Skeletal muscle tissue (tissue), 4 donors: Measurements from ENCODE around the gene INPP5A. TPM values are rescaled to one million over a fixed set of nuclear protein-coding genes. Genes with fewer than 3 reads are reported as not detected.
"Not testable (repeated sequence)": the region's sequence is repeated elsewhere in the genome, so short reads cannot be mapped to it uniquely, and the experiment has no call there.

Source experiments
- H3K27ac ChIP-seq: one replicate; pipeline ENCODE4 v1.7.0; 2013; ENCODE audit warnings: mild to moderate bottlenecking, low read depth, low read length, inconsistent platforms
- H3K27me3 ChIP-seq, 3 donors: one replicate each; pipeline ENCODE4 v1.7.0; 2013; ENCODE audit warnings: low read length in 3 of 3; ENCODE audit not compliant: control insufficient read depth in 3 of 3, insufficient read depth in 3 of 3
- H3K36me3 ChIP-seq, 3 donors: one replicate each; pipeline ENCODE4 v1.7.0; 2013; ENCODE audit warnings: low read length in 3 of 3; ENCODE audit not compliant: control insufficient read depth in 3 of 3, insufficient read depth in 3 of 3
- H3K4me1 ChIP-seq, 3 donors: one replicate each; pipeline ENCODE4 v1.7.0; 2013; ENCODE audit warnings: low read length in 3 of 3, mild to moderate bottlenecking in 3 of 3; ENCODE audit not compliant: control insufficient read depth in 3 of 3, insufficient read depth in 3 of 3
- H3K4me3 ChIP-seq, 3 donors: one replicate each; pipeline ENCODE4 v1.7.0; 2013; ENCODE audit warnings: low read length in 3 of 3
- H3K9ac ChIP-seq, 3 donors: one replicate each; pipeline ENCODE4 v1.7.0; 2013; ENCODE audit warnings: low read length in 3 of 3, mild to moderate bottlenecking in 3 of 3, moderate library complexity in 2 of 3, low read depth in 1 of 3
- H3K9me3 ChIP-seq, 3 donors: one replicate each; pipeline ENCODE4 v1.7.0; 2013; ENCODE audit warnings: low read length in 3 of 3; ENCODE audit not compliant: control insufficient read depth in 3 of 3
- total RNA-seq: library from RNA; depleted of rRNA; stranded (reverse); fragments of >200 nt; gene quantifications from one replicate; pipeline ENCODE4 v1.2.3, GENCODE V29; 2014
- donor health status: Osteomylitis.

Gene INPP5A
- total RNA-seq, 1 donor from 2014 or later: 50.6 TPM

DNA sequence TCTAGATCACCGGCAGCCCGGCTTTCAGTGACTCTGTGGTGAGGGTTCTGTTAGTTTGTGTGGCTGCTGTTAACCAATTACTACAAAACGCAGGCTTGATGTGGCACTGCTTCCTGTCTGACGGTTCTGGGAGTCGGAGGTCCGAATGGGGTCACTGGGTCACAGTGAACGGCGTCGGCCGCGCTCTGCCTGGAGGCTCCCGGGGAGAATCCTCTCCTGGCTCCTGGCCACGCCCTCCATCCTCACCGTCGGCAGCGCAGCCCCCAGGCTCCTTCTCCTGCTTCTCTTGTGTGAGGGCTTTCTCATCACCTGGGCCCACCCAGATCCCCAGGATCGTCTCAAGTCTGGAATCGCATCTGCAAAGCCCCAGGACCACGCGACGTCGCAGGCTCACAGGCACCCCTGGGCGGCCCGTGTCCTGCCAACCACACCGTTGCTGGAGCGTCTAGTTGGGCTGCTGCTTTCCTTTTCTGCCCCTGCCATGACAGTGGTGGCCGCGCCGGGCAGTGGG is 280.2 kb downstream of the INPP5A start:
- no peak overlapping the region for H3K4me3 ChIP-seq
- H3K36me3 ChIP-seq: peaks cover 0 to 21% (median 10%) of the 10 kb centered on the region in 3 donors
- H3K9ac ChIP-seq: no peak overlapping the region
- H3K27ac ChIP-seq: no peak overlapping the region
- peaks cover 0 to 16% (median 0%) of the 10 kb centered on the region in 3 donors for H3K27me3 ChIP-seq
- H3K4me1 ChIP-seq: no peaks in the 10 kb centered on the region
- no peaks in the 10 kb centered on the region for H3K9me3 ChIP-seq

DNA sequence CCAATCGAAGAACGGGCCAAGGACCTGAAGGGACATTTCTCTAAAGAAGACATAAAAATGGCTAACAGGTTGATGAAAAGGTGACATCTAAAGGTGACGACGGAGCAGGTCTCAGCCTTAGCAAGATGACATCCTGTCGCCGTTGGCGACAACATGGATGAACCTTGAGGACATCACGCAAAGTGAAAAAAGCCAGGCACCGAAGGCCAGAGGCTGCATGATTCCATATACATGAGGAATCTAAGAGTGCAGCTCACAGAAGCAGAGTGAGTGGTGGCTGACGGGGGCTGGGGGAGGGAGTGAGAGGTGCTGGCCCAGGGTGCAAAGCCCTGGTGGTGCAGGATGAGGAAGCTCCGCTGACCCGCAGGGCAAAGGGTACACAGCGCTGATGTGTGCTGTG is 282.5 kb downstream of the INPP5A start:
- H3K36me3 ChIP-seq: peaks cover 0 to 26% (median 14%) of the 10 kb centered on the region in 3 donors
- no peak overlapping the region for H3K4me3 ChIP-seq
- no peak overlapping the region for H3K27ac ChIP-seq
- peaks cover 0 to 11% (median 0%) of the 10 kb centered on the region in 3 donors for H3K27me3 ChIP-seq
- H3K9me3 ChIP-seq: no peaks in the 10 kb centered on the region
- H3K9ac ChIP-seq: no peak overlapping the region
- no peaks in the 10 kb centered on the region for H3K4me1 ChIP-seq

DNA sequence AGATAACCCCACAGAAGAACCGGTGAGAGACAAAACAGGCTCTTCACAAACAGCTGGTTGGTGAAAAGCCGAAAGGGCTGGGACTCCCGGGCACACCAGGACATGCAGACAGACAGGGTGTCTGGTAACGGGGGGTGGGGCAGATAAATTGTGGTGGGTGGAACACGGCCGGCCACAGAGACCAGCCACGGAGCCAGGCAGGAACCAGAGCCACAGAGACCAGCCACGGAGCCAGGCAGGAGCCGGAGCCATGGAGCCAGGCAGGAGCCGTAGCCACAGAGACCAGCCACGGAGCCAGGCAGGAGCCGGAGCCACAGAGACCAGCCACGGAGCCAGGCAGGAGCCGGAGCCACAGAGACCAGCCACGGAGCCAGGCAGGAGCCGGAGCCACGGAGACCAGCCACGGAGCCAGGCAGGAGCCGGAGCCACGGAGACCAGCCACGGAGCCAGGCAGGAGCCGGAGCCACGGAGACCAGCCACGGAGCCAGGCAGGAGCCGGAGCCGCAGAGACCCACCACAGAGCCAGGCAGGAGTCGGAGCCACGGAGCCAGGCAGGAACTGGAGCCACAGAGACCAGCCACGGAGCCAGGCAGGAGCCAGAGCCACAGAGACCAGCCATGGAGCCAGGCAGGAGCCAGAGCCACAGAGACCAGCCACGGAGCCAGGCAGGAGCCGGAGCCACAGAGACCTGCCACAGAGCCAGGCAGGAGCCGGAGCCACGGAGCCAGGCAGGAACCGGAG is 288.4 kb downstream of the INPP5A start:
- H3K4me1 ChIP-seq, H3K4me3 ChIP-seq, H3K27me3 ChIP-seq, H3K9ac ChIP-seq, H3K27ac ChIP-seq, H3K9me3 ChIP-seq: not testable (repeated sequence)
- peaks cover 0 to 19% (median 12%) of the 10 kb centered on the region in 3 donors for H3K36me3 ChIP-seq

DNA sequence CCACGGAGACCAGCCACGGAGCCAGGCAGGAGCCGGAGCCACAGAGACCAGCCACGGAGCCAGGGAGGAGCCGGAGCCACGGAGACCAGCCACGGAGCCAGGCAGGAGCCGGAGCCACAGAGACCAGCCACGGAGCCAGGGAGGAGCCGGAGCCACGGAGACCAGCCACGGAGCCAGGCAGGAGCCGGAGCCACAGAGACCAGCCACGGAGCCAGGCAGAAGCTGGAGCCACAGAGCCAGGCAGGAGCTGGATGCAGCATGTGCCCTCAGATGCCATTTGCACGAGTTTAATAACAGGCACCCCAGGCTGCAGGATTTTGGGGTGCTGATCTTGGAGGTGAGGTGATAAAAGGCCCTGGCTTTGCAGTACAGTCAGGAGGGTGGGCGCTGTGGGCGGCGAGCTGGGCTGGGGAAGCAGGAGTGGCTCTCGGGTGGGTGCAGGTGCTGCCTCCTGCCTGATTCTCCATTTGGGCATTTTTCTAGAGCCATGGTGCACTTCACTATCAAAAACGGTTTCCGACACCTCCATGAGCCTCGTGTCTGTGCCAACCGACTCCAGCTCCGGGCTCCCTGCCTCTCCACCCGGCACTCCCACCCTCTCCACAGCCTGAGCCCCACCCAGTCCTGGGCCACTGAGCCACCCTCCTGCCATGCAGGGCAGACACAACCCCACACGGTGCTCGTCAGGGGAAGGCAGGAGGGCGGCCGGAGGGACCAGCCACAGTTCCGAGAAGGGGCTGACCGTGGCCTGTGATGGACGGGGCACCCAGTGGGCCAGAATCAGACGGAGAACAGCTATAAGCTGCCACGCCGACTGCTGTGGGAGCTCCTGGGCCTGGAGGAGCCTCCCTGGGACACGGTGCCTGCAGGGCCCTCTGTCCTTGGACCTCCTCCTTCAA is 289.2 kb downstream of the INPP5A start:
- no peak overlapping the region for H3K4me3 ChIP-seq
- H3K9ac ChIP-seq: no peak overlapping the region
- peaks cover 0 to 15% (median 12%) of the 10 kb centered on the region in 3 donors for H3K36me3 ChIP-seq
- no peaks in the 10 kb centered on the region for H3K9me3 ChIP-seq
- H3K4me1 ChIP-seq: no peaks in the 10 kb centered on the region
- peaks cover 0 to 4% (median 0%) of the 10 kb centered on the region in 3 donors for H3K27me3 ChIP-seq
- H3K27ac ChIP-seq: no peak overlapping the region

DNA sequence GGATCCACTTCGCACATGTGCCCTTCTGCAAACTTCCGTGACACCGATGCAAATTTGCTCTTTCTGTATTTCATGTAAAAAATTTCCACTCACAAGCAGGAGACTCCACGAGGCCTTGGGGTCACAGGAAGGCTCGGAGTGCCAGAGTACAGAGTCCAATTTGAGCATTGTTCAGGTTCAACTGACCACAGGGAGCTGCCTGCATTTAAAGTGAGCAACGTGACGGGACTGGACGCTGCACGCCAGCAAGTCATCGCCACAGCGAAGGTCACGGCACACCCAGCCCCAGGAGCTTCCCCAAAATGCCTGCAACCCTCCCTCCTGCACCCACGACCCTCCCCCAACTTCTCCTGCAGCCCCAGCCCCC is 289.8 kb downstream of the INPP5A start:
- H3K27me3 ChIP-seq: peaks cover 0 to 7% (median 0%) of the 10 kb centered on the region in 3 donors

DNA sequence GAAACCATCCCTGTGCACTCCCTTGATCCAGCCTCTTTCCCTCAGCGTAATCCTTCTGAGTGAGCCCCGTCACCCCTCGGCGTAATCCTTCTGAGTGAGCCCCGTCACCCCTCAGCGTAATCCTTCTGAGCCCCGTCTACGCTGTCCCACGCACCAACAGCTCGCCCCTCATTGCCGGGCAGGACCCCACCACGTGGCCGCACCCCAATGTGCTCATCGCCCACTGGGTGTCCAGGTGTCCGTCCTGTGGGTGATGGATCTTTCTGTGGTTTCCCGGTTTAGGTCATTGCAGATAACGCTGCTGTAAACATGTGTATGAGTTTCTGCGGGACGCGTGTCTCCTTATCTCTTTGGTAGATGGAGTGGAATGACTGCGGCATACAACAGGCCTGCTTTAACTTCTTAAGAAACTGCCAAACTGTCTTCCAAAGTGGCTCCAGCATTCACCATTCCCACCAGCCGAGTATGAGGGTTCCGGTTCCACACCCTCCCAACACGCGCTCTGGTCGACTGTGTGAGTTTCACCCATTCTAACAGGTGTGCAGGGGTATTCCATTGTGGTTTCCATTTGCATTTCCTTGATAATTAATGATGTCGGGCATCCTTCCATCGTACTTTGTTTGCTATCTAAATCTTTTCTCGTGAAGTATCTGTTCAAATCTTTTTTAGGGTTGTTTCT is 290.4 kb downstream of the INPP5A start:
- H3K4me1 ChIP-seq: no peaks in the 10 kb centered on the region
- H3K4me3 ChIP-seq: no peak overlapping the region
- H3K9me3 ChIP-seq: no peaks in the 10 kb centered on the region
- H3K27me3 ChIP-seq: peaks cover 0 to 7% (median 0%) of the 10 kb centered on the region in 3 donors
- no peak overlapping the region for H3K9ac ChIP-seq
- H3K36me3 ChIP-seq: peaks cover 0 to 6% (median 5%) of the 10 kb centered on the region in 3 donors
- H3K27ac ChIP-seq: no peak overlapping the region

More for the DNA sequence above, 289.8 kb downstream of the INPP5A start:
- Histone ChIP-seq H3K4me1 (no peaks in the 10 kb centered on the region), H3K27ac (no peak overlapping the region), H3K9me3 (no peaks in the 10 kb centered on the region), H3K36me3 (peaks cover 0 to 11% (median 9%) of the 10 kb centered on the region in 3 donors), H3K9ac (no peak overlapping the region), H3K4me3 (no peak overlapping the region)

DNA sequence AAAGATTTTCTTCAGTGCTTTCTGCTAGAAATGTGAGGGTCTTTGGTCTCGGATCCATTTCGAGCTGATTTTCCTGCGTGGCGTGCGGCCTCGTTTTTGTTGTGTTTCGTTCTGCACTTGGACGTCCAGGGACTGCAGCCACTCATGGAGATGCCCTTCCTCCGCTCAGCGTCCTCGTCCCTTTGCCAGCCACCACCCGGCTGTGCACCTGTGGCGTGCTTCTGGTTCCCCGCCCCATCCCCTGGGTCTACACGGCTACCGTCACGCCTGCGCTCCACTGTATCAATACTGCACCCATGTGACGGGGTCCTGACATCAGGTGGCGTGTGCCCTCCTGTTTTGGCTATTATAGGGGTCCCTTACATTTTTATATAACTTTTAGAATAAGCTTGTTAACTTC is 291.1 kb downstream of the INPP5A start:
- no peak overlapping the region for H3K27ac ChIP-seq
- no peaks in the 10 kb centered on the region for H3K9me3 ChIP-seq
- no peak overlapping the region for H3K9ac ChIP-seq
- H3K27me3 ChIP-seq: peaks cover 0 to 12% (median 0%) of the 10 kb centered on the region in 3 donors
- no peak overlapping the region for H3K4me3 ChIP-seq
- H3K36me3 ChIP-seq: peaks cover 0 to 10% (median 5%) of the 10 kb centered on the region in 3 donors
- H3K4me1 ChIP-seq: no peaks in the 10 kb centered on the region

DNA sequence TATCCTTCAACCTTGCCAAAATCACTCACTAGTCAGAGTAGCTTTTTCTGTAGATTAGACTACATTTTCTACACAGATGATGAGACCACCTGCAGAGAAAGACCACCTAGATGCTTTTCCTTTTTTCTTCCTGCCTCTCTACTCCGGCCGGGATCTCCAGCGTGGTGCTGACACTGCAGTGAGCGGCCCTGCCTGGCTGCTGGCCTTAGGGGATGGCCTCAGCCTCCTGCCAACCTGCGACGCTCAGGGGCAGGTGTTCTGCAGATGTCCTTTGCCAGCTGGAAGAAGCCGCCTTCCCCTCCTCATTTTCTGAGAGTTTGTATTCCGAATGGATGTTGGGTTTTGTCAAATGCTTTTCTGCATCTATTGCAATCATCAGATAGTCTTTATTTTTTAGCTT is 291.8 kb downstream of the INPP5A start:
- peaks cover 0 to 19% (median 0%) of the 10 kb centered on the region in 3 donors for H3K27me3 ChIP-seq

DNA sequence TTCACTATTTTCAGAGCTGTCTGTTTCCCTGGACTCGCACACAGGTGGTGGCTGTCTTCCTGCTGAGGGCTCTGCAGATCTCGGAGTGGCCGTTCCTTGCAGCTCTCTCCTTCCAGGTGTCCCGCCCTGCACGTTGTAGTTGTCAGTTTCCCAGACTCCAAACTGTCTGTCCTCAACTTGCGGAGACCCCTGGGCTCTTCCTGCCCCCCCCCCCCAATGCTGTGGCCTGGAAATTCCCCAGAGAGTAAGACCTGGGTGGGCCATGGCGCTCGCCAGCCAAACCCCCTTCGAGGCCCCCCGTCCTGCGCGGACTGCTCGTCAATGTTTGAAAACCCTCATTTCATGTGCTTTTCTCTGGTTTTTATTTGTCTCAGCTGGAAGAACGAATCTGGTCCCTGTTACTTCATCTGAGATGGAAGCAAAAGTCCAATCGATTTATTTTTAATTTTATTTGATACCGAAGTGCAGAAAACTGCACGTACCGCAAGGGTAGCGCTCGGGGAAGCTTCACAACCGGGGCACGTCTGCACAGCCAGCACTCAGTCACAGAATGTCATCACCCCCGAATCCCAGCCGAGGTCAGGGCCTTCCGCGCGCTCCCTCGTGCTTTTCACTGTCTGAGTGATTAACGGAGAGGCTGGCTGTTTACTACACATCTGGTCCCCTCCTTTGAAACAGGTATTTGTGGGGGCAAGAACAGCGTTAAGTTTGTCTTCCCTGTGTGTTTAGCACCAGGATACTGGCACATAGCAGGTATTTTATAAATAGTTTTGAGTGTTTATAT is 294.8 kb downstream of the INPP5A start:
- peaks cover 0 to 6% (median 0%) of the 10 kb centered on the region in 3 donors for H3K36me3 ChIP-seq
- H3K9me3 ChIP-seq: peaks cover 0 to 1% (median 0%) of the 10 kb centered on the region in 3 donors
- peaks cover 8 to 14% (median 8%) of the 10 kb centered on the region in 3 donors for H3K4me1 ChIP-seq
- peaks cover 0 to 32% (median 0%) of the 10 kb centered on the region in 3 donors for H3K27me3 ChIP-seq
- no peak overlapping the region for H3K9ac ChIP-seq
- no peak overlapping the region for H3K27ac ChIP-seq
- no peak overlapping the region for H3K4me3 ChIP-seq

More for the DNA sequence above, 291.8 kb downstream of the INPP5A start:
- H3K27ac ChIP-seq: no peak overlapping the region
- H3K36me3 ChIP-seq: peaks cover 0 to 11% (median 5%) of the 10 kb centered on the region in 3 donors
- no peaks in the 10 kb centered on the region for H3K4me1 ChIP-seq
- H3K4me3 ChIP-seq: no peak overlapping the region
- H3K9me3 ChIP-seq: no peaks in the 10 kb centered on the region
- H3K9ac ChIP-seq: no peak overlapping the region
